Endothelial cell of umbilical vein (primary cell): ENCODE data around the gene KLHL4. TPM values are rescaled to one million over a fixed set of nuclear protein-coding genes. Genes with fewer than 3 reads are reported as not detected.

ENCODE experiments used
- BruUV-seq: library from RNA; stranded (reverse); fragments of 400-500 nt; replicated peaks from 2 replicates; lab custom pipeline; 2021; lab: Mats Ljungman, UMichigan
- CTCF ChIA-PET: fragments of 300-600, 350-600 bp; sonication (Branson Sonifier 250); formaldehyde crosslinking; loops from one replicate; lab custom pipeline; 2021; ENCODE audit warnings: antibody characterized with exemption, inconsistent platforms; lab: Charles Lee
- POLR2A ChIA-PET: fragments of 300-600, 350-600 bp; sonication (Branson Sonifier 250); formaldehyde crosslinking; loops from one replicate; lab custom pipeline; 2021; ENCODE audit warnings: antibody characterized with exemption, inconsistent platforms; lab: Charles Lee
- DNase-seq: peaks from one replicate; pipeline ENCODE4 v3.0.0-alpha.2; 2011; ENCODE audit warnings: low read depth, low spot score
- FAIRE-seq: peaks from 2 replicates; lab custom pipeline; 2011; peaks lifted over from hg19 to GRCh38; lab: Jason Lieb, UNC
- H2AFZ ChIP-seq: 2 replicates; pipeline ENCODE4 v1.6.0; 2012; ENCODE audit warnings: low read depth, low read length, control low read depth, inconsistent platforms
- H3K27ac ChIP-seq: 2 replicates; pipeline ENCODE4 v1.5.1; 2011; ENCODE audit warnings: low read depth, mild to moderate bottlenecking, control low read depth, low read length, moderate library complexity; ENCODE audit not compliant: insufficient read depth
- H3K27me3 ChIP-seq, 2 experiments: 2 replicates each; pipeline versions ENCODE4 v1.6.0 to v1.6.1; 2011; ENCODE audit warnings: low read length in 2 of 2, mixed read lengths in 1 of 2; ENCODE audit not compliant: control insufficient read depth in 2 of 2, insufficient read depth in 2 of 2
- H3K36me3 ChIP-seq, 2 experiments: 2 replicates in 1 of 2; 3 replicates in 1 of 2; pipeline ENCODE4 v1.5.1; 2011; ENCODE audit warnings: low read length in 2 of 2, mild to moderate bottlenecking in 1 of 2, moderate library complexity in 1 of 2; ENCODE audit not compliant: control insufficient read depth in 2 of 2, insufficient read depth in 2 of 2; ENCODE audit errors: extremely low read depth in 1 of 2
- H3K4me1 ChIP-seq: 3 replicates; pipeline ENCODE4 v1.5.1; 2011; ENCODE audit warnings: mild to moderate bottlenecking, low read length; ENCODE audit not compliant: control insufficient read depth, insufficient read depth; ENCODE audit errors: extremely low read depth
- H3K4me2 ChIP-seq: 2 replicates; pipeline ENCODE4 v1.6.1; 2011; ENCODE audit warnings: low read length, control low read depth, mixed read lengths; ENCODE audit not compliant: insufficient read depth
- H3K4me3 ChIP-seq, 3 experiments: fragments of 200-600 bp in 1 of 3; sonication (generic), shearing (Covaris generic) in 1 of 3; replicated peaks in 1 of 3; 2 replicates each; pipeline ENCODE4 v1.5.1; 2011 to 2016; ENCODE audit warnings: control low read depth in 3 of 3, low read length in 3 of 3, mild to moderate bottlenecking in 2 of 3, inconsistent platforms in 1 of 3, low read depth in 1 of 3, moderate library complexity in 1 of 3; ENCODE audit not compliant: insufficient read depth in 1 of 3
- H3K79me2 ChIP-seq: 2 replicates; pipeline ENCODE4 v1.6.0; 2012; ENCODE audit warnings: low read length, inconsistent platforms; ENCODE audit not compliant: control insufficient read depth, insufficient read depth
- H3K9ac ChIP-seq: replicated peaks from 2 replicates; pipeline ENCODE3; 2011; ENCODE audit warnings: low read length, control low read depth; ENCODE audit not compliant: insufficient read depth; ENCODE audit errors: extremely low read depth
- H3K9me1 ChIP-seq: replicated peaks from 3 replicates; pipeline ENCODE4 v1.6.0; 2011; ENCODE audit warnings: mild to moderate bottlenecking, low read length; ENCODE audit not compliant: control insufficient read depth, insufficient read depth; ENCODE audit errors: extremely low read depth
- H3K9me3 ChIP-seq: replicated peaks from 2 replicates; pipeline ENCODE4 v1.5.1; 2012; ENCODE audit warnings: low read length, inconsistent platforms; ENCODE audit not compliant: control insufficient read depth, insufficient read depth
- H4K20me1 ChIP-seq: replicated peaks from 2 replicates; pipeline ENCODE3; 2011; ENCODE audit warnings: mild to moderate bottlenecking, low read length; ENCODE audit not compliant: control insufficient read depth, insufficient read depth; ENCODE audit errors: extremely low read depth
- EZH2 ChIP-seq: IDR thresholded peaks from 2 replicates; pipeline ENCODE4 v1.6.1; 2012; ENCODE audit warnings: borderline replicate concordance, low read depth, mild to moderate bottlenecking, moderate library complexity, low read length, inconsistent platforms; ENCODE audit not compliant: severe bottlenecking
- FOS ChIP-seq: IDR thresholded peaks from 2 replicates; pipeline ENCODE4 v1.6.1; 2011; ENCODE audit warnings: mild to moderate bottlenecking, low read length, moderate library complexity, borderline replicate concordance; ENCODE audit not compliant: insufficient read depth
- JUN ChIP-seq: IDR thresholded peaks from 2 replicates; pipeline ENCODE4 v1.6.1; 2011; ENCODE audit warnings: borderline replicate concordance, low read depth; ENCODE audit not compliant: insufficient read length, insufficient read depth
- MYC ChIP-seq: IDR thresholded peaks from one replicate; pipeline ENCODE4 v1.6.1; 2011; ENCODE audit warnings: mild to moderate bottlenecking, low read depth, low read length
- POLR2AphosphoS5 ChIP-seq: IDR thresholded peaks from 2 replicates; pipeline ENCODE4 v1.6.1; 2012; ENCODE audit warnings: low read depth, mild to moderate bottlenecking, control low read depth, low read length, moderate library complexity; ENCODE audit not compliant: insufficient read depth
- dilution Hi-C: fragments of 300-500 bp; cut with MboI; formaldehyde crosslinking; loops from one replicate; pipeline ENCODE4 v1.15.0; 2019; ENCODE audit warnings: low sequenced_read_pairs; ENCODE audit not compliant: extremely low pct_ligation_motif_present
- intact Hi-C: fragments of 100-400 bp; cut with micrococcal nuclease; formaldehyde crosslinking; loops from one replicate; pipeline ENCODE4 v1.10.0; 2022
- polyA plus RNA-seq, 4 experiments: library from polyadenylated mRNA; depleted of rRNA in 3 of 4; stranded (reverse) in 3 of 4; unstranded in 1 of 4; fragments of >200 nt; gene quantifications; 2 replicates each; pipeline versions ENCODE4 v1.2.1 to v1.2.3, GENCODE V29; 2011 to 2012; ENCODE audit warnings: missing spikeins in 1 of 4
- total RNA-seq: library from RNA; stranded (reverse); gene quantifications from 2 replicates; pipeline ENCODE4 v1.2.3, GENCODE V29; 2021
- TF ChIP-seq, protein P1 (sequence below), 2 donors: IDR thresholded peaks; 1 replicate in 1 of 2; 2 replicates in 1 of 2; pipeline ENCODE4 v1.5.1; 2011; ENCODE audit warnings: low read length in 2 of 2, mild to moderate bottlenecking in 2 of 2, moderate library complexity in 2 of 2, control low read depth in 1 of 2, inconsistent platforms in 1 of 2, low read depth in 1 of 2; ENCODE audit not compliant: insufficient read depth in 1 of 2; ENCODE audit errors: extremely low read depth in 1 of 2

KLHL4 gene
- total and polyA plus RNA-seq, 2 donors (not counting 3 experiments of a cell fraction or from before 2014, with no cell fraction given): 9.8 to 19.3 TPM

DNA sequence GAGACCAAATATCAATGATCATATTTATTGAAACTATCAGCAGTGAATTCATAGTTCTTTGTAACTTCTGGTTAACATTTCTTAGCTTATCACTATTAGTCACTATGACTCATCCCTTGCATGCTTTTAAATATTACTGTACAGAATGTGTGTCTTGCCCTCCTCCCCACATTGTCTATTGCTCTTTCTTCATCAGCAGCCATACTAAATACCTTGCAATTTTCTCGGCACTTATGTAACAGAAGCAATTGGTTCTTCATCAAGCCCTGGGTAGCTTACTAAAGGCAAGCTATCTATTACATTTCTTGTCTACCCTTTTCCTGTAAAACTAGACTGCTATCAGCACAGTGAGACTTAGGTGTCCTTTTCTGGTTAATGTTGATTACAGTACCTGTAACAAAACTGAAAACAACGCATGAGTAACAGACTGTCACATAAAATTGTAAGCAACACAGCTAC, 8.2 kb downstream of the KLHL4 start:
- ChIA-PET CTCF (interaction anchor here (1.5 to 2.0 kb wide), 3 partner anchors 9 to 189 kb away, joined by 3 to 9 read pairs (median 4); no protein-coding TSS in a partner anchor), POLR2A (no interaction called here)
- H3K36me3 ChIP-seq: no peaks in the 10 kb centered on the region
- intact Hi-C loops (no loop called here), dilution Hi-C loops (no loop called here)
- DNase-seq (peak; percentile 47), FAIRE-seq (peak; percentile 83)
- TF ChIP-seq EZH2 (no peak), FOS (peak; percentile 86), JUN (peak; percentile 82), POLR2AphosphoS5 (no peak), MYC (no peak)
- TF ChIP-seq, protein P1, sequence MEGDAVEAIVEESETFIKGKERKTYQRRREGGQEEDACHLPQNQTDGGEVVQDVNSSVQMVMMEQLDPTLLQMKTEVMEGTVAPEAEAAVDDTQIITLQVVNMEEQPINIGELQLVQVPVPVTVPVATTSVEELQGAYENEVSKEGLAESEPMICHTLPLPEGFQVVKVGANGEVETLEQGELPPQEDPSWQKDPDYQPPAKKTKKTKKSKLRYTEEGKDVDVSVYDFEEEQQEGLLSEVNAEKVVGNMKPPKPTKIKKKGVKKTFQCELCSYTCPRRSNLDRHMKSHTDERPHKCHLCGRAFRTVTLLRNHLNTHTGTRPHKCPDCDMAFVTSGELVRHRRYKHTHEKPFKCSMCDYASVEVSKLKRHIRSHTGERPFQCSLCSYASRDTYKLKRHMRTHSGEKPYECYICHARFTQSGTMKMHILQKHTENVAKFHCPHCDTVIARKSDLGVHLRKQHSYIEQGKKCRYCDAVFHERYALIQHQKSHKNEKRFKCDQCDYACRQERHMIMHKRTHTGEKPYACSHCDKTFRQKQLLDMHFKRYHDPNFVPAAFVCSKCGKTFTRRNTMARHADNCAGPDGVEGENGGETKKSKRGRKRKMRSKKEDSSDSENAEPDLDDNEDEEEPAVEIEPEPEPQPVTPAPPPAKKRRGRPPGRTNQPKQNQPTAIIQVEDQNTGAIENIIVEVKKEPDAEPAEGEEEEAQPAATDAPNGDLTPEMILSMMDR (IDR thresholded peaks at IDR 0.05; ENCODE audit: extremely low read depth in 1 of 2, insufficient read depth in 1 of 2, low read depth in 1 of 2, low read length in 2 of 2): no peak
- no peaks in the 10 kb centered on the region for H4K20me1 ChIP-seq
- BruUV-seq: no TSS peak
- no peaks in the 10 kb centered on the region for H3K9me3 ChIP-seq
- peaks cover 17% of the 10 kb centered on the region for H3K4me1 ChIP-seq
- no peaks in the 10 kb centered on the region for H3K27me3 ChIP-seq
- peaks cover 20% of the 10 kb centered on the region for H3K79me2 ChIP-seq
- no peak overlapping the region for H2AFZ ChIP-seq
- peak overlapping the region; percentile 16 for H3K9ac ChIP-seq
- peak overlapping the region in 1 of 3 experiments; percentile 23 for H3K4me3 ChIP-seq
- H3K27ac ChIP-seq: peak overlapping the region; percentile 53
- peak overlapping the region; percentile 85 for H3K4me2 ChIP-seq
- H3K9me1 ChIP-seq: no peaks in the 10 kb centered on the region
